ENCODE measurements around the gene KCTD19.

KCTD19 gene

GRCh38 chr16:67296420-67296819, 30.1 kb downstream of the KCTD19 start:
- no peak for DNase-seq
- Histone ChIP-seq H3K36me3 (ENCODE audit: control insufficient read depth in 4 of 4, insufficient read depth in 4 of 4, low read length in 3 of 4) (no peaks in the 10 kb centered on the region), H3K27ac (ENCODE audit: insufficient read depth in 1 of 2, low read depth in 1 of 2, low read length in 2 of 2, poor library complexity in 1 of 2, severe bottlenecking in 2 of 2) (no peak overlapping the region), H3K4me3 (ENCODE audit: control insufficient read depth in 1 of 7, extremely low read depth in 1 of 7, insufficient read depth in 4 of 7, low read depth in 2 of 7, low read length in 6 of 7) (no peak overlapping the region), H3K4me1 (ENCODE audit: control extremely low read depth in 1 of 4, control insufficient read depth in 4 of 4, insufficient read depth in 4 of 4, low read length in 3 of 4) (no peaks in the 10 kb centered on the region), H3K9me3 (ENCODE audit: control extremely low read depth in 1 of 5, control insufficient read depth in 4 of 5, insufficient read depth in 2 of 5, low read depth in 1 of 5, low read length in 4 of 5) (no peaks in the 10 kb centered on the region), H3K27me3 (replicated peaks in 2 of 5; ENCODE audit: control insufficient read depth in 4 of 5, insufficient read depth in 5 of 5, low read length in 4 of 5) (no peaks in the 10 kb centered on the region)
- 60% methylated on average over 1 of the region's 3 CpGs for WGBS (ENCODE audit: insufficient coverage)
- ChIA-PET CTCF (interaction anchor here (0.7 to 1.0 kb wide), 3 partner anchors 29 to 43 kb away, joined by 3 to 4 read pairs (median 3); no protein-coding TSS in a partner anchor), POLR2A (no interaction called here)

- Histone ChIP-seq H3K36me3 (ENCODE audit: control insufficient read depth in 4 of 4, insufficient read depth in 4 of 4, low read length in 3 of 4) (no peaks in the 10 kb centered on the region), H3K4me3 (ENCODE audit: control insufficient read depth in 1 of 7, extremely low read depth in 1 of 7, insufficient read depth in 4 of 7, low read depth in 2 of 7, low read length in 6 of 7) (no peak overlapping the region), H3K4me1 (ENCODE audit: control extremely low read depth in 1 of 4, control insufficient read depth in 4 of 4, insufficient read depth in 4 of 4, low read length in 3 of 4) (peaks cover 0 to 10% (median 8%) of the 10 kb centered on the region in 4 experiments), H3K27me3 (replicated peaks in 2 of 5; ENCODE audit: control insufficient read depth in 4 of 5, insufficient read depth in 5 of 5, low read length in 4 of 5) (no peaks in the 10 kb centered on the region), H3K27ac (ENCODE audit: insufficient read depth in 1 of 2, low read depth in 1 of 2, low read length in 2 of 2, poor library complexity in 1 of 2, severe bottlenecking in 2 of 2) (no peak overlapping the region), H3K9me3 (ENCODE audit: control extremely low read depth in 1 of 5, control insufficient read depth in 4 of 5, insufficient read depth in 2 of 5, low read depth in 1 of 5, low read length in 4 of 5) (no peaks in the 10 kb centered on the region)
- POLR2A ChIA-PET = no interaction called here
- CTCF ChIA-PET = interaction anchor here (1.8 kb wide), 1 partner anchor 10 kb away, joined by 5 read pairs; no protein-coding TSS in a partner anchor
- no peak for DNase-seq
- WGBS (ENCODE audit: insufficient coverage) = 93% methylated on average over 7 of the region's 7 CpGs
These were observed 31.6 kb downstream of the KCTD19 start for GRCh38 chr16:67294938-67295361.

GRCh38 chr16:67294171-67294757, 32.3 kb downstream of the KCTD19 start:
- no peaks in the 10 kb centered on the region for H3K27me3 ChIP-seq (replicated peaks in 2 of 5; ENCODE audit: control insufficient read depth in 4 of 5, insufficient read depth in 5 of 5, low read length in 4 of 5)
- no peaks in the 10 kb centered on the region for H3K9me3 ChIP-seq (ENCODE audit: control extremely low read depth in 1 of 5, control insufficient read depth in 4 of 5, insufficient read depth in 2 of 5, low read depth in 1 of 5, low read length in 4 of 5)
- POLR2A ChIA-PET = no interaction called here
- no peaks in the 10 kb centered on the region for H3K36me3 ChIP-seq (ENCODE audit: control insufficient read depth in 4 of 4, insufficient read depth in 4 of 4, low read length in 3 of 4)
- WGBS (ENCODE audit: insufficient coverage) = 94% methylated on average over 3 of the region's 4 CpGs
- CTCF ChIA-PET = interaction anchor here (0.8 to 1.8 kb wide), 2 partner anchors 9 to 13 kb away, joined by 4 to 5 read pairs; no protein-coding TSS in a partner anchor
- H3K4me3 ChIP-seq (ENCODE audit: control insufficient read depth in 1 of 7, extremely low read depth in 1 of 7, insufficient read depth in 4 of 7, low read depth in 2 of 7, low read length in 6 of 7) = no peak overlapping the region
- H3K4me1 ChIP-seq (ENCODE audit: control extremely low read depth in 1 of 4, control insufficient read depth in 4 of 4, insufficient read depth in 4 of 4, low read length in 3 of 4) = peaks cover 0 to 15% (median 12%) of the 10 kb centered on the region in 4 experiments
- no peak overlapping the region for H3K27ac ChIP-seq (ENCODE audit: insufficient read depth in 1 of 2, low read depth in 1 of 2, low read length in 2 of 2, poor library complexity in 1 of 2, severe bottlenecking in 2 of 2)
- DNase-seq = no peak

GRCh38 chr16:67291461-67291860, 35.1 kb downstream of the KCTD19 start:
- no peak for DNase-seq
- 99% methylated on average over 7 of the region's 7 CpGs for WGBS (ENCODE audit: insufficient coverage)
- POLR2A ChIA-PET = no interaction called here
- no peaks in the 10 kb centered on the region for H3K27me3 ChIP-seq (replicated peaks in 2 of 5; ENCODE audit: control insufficient read depth in 4 of 5, insufficient read depth in 5 of 5, low read length in 4 of 5)
- H3K36me3 ChIP-seq (ENCODE audit: control insufficient read depth in 4 of 4, insufficient read depth in 4 of 4, low read length in 3 of 4) = peaks cover 0 to 6% (median 0%) of the 10 kb centered on the region in 4 experiments
- peaks cover 0 to 15% (median 12%) of the 10 kb centered on the region in 4 experiments for H3K4me1 ChIP-seq (ENCODE audit: control extremely low read depth in 1 of 4, control insufficient read depth in 4 of 4, insufficient read depth in 4 of 4, low read length in 3 of 4)
- CTCF ChIA-PET = interaction anchor here (1.2 kb wide), 1 partner anchor 22 kb away, joined by 3 read pairs; no protein-coding TSS in a partner anchor
- H3K27ac ChIP-seq (ENCODE audit: insufficient read depth in 1 of 2, low read depth in 1 of 2, low read length in 2 of 2, poor library complexity in 1 of 2, severe bottlenecking in 2 of 2) = no peak overlapping the region
- H3K4me3 ChIP-seq (ENCODE audit: control insufficient read depth in 1 of 7, extremely low read depth in 1 of 7, insufficient read depth in 4 of 7, low read depth in 2 of 7, low read length in 6 of 7) = no peak overlapping the region
- H3K9me3 ChIP-seq (ENCODE audit: control extremely low read depth in 1 of 5, control insufficient read depth in 4 of 5, insufficient read depth in 2 of 5, low read depth in 1 of 5, low read length in 4 of 5) = no peaks in the 10 kb centered on the region

GRCh38 chr16:67287960-67288359, 38.6 kb downstream of the KCTD19 start:
- 99% methylated on average over 7 of the region's 14 CpGs for WGBS (ENCODE audit: insufficient coverage)

GRCh38 chr16:67286441-67287235, 39.9 kb downstream of the KCTD19 start:
- DNase-seq = no peak
- ChIA-PET POLR2A (no interaction called here), CTCF (interaction anchor here (1.0 to 2.1 kb wide), 6 partner anchors 21 to 104 kb away, joined by 3 to 7 read pairs (median 4); no protein-coding TSS in a partner anchor)
- no peaks in the 10 kb centered on the region for H3K27me3 ChIP-seq (replicated peaks in 2 of 5; ENCODE audit: control insufficient read depth in 4 of 5, insufficient read depth in 5 of 5, low read length in 4 of 5)
- H3K27ac ChIP-seq (ENCODE audit: insufficient read depth in 1 of 2, low read depth in 1 of 2, low read length in 2 of 2, poor library complexity in 1 of 2, severe bottlenecking in 2 of 2) = no peak overlapping the region
- H3K4me1 ChIP-seq (ENCODE audit: control extremely low read depth in 1 of 4, control insufficient read depth in 4 of 4, insufficient read depth in 4 of 4, low read length in 3 of 4) = peaks cover 0 to 15% (median 12%) of the 10 kb centered on the region in 4 experiments
- no peaks in the 10 kb centered on the region for H3K9me3 ChIP-seq (ENCODE audit: control extremely low read depth in 1 of 5, control insufficient read depth in 4 of 5, insufficient read depth in 2 of 5, low read depth in 1 of 5, low read length in 4 of 5)
- peaks cover 0 to 13% (median 3%) of the 10 kb centered on the region in 4 experiments for H3K36me3 ChIP-seq (ENCODE audit: control insufficient read depth in 4 of 4, insufficient read depth in 4 of 4, low read length in 3 of 4)
- 97% methylated on average over 25 of the region's 28 CpGs for WGBS (ENCODE audit: insufficient coverage)
- H3K4me3 ChIP-seq (ENCODE audit: control insufficient read depth in 1 of 7, extremely low read depth in 1 of 7, insufficient read depth in 4 of 7, low read depth in 2 of 7, low read length in 6 of 7) = no peak overlapping the region

More at GRCh38 chr16:67287960-67288359, 38.6 kb downstream of the KCTD19 start:
- CTCF ChIA-PET = interaction anchor here (0.7 to 1.6 kb wide), 5 partner anchors 9 to 64 kb away, joined by 3 to 4 read pairs (median 3); partner anchors contain the start of genes KCTD19 and LRRC36
- DNase-seq = no peak
- Histone ChIP-seq H3K4me3 (ENCODE audit: control insufficient read depth in 1 of 7, extremely low read depth in 1 of 7, insufficient read depth in 4 of 7, low read depth in 2 of 7, low read length in 6 of 7) (no peak overlapping the region), H3K4me1 (ENCODE audit: control extremely low read depth in 1 of 4, control insufficient read depth in 4 of 4, insufficient read depth in 4 of 4, low read length in 3 of 4) (peaks cover 0 to 15% (median 12%) of the 10 kb centered on the region in 4 experiments), H3K27me3 (replicated peaks in 2 of 5; ENCODE audit: control insufficient read depth in 4 of 5, insufficient read depth in 5 of 5, low read length in 4 of 5) (no peaks in the 10 kb centered on the region), H3K27ac (ENCODE audit: insufficient read depth in 1 of 2, low read depth in 1 of 2, low read length in 2 of 2, poor library complexity in 1 of 2, severe bottlenecking in 2 of 2) (no peak overlapping the region), H3K36me3 (ENCODE audit: control insufficient read depth in 4 of 4, insufficient read depth in 4 of 4, low read length in 3 of 4) (peaks cover 0 to 11% (median 2%) of the 10 kb centered on the region in 4 experiments), H3K9me3 (ENCODE audit: control extremely low read depth in 1 of 5, control insufficient read depth in 4 of 5, insufficient read depth in 2 of 5, low read depth in 1 of 5, low read length in 4 of 5) (no peaks in the 10 kb centered on the region)
- POLR2A ChIA-PET = no interaction called here
